ENCODE results near the gene SAPCD2. TPM values are rescaled to one million over a fixed set of nuclear protein-coding genes. Genes with fewer than 3 reads are reported as not detected.

SAPCD2 gene
- total RNA-seq, 1 experiment from 2014 or later: 30.6 TPM

GRCh38 chr9:137056739-137057415 is 13.5 kb downstream of the SAPCD2 start:
- peaks cover 11% of the 10 kb centered on the region for H3K27me3 ChIP-seq (replicated peaks; ENCODE audit: insufficient read depth, low read depth, low read length, poor library complexity)
- ChIA-PET CTCF (no interaction called here), POLR2A (ENCODE audit: low non-redundant PET) (no interaction called here)
- H3K4me1 ChIP-seq (ENCODE audit: insufficient read depth, low read length, poor library complexity, severe bottlenecking): no peaks in the 10 kb centered on the region
- BruUV-seq (replicated peaks): no TSS peak
- H3K4me3 ChIP-seq (ENCODE audit: low read depth, low read length, poor library complexity, severe bottlenecking): no peak overlapping the region
- intact Hi-C loops (cut with micrococcal nuclease; ENCODE audit: unreplicated experiment): no loop called here
- no peak for TF ChIP-seq EZH2 (IDR thresholded peaks at IDR 0.05; ENCODE audit: borderline replicate concordance, low read depth, low read length, poor library complexity, severe bottlenecking)
- TF ChIP-seq CTCF (conservative IDR thresholded peaks at IDR 0.05; ENCODE audit: low read depth, low read length): no peak
- H3K9me3 ChIP-seq (ENCODE audit: low read depth, low read length, poor library complexity, severe bottlenecking): no peaks in the 10 kb centered on the region
- H3K36me3 ChIP-seq (ENCODE audit: insufficient read depth, low read length, poor library complexity, severe bottlenecking): no peaks in the 10 kb centered on the region
- no peak overlapping the region for H3K27ac ChIP-seq (ENCODE audit: low read depth, low read length, poor library complexity, severe bottlenecking)
- no peak for DNase-seq (ENCODE audit: low spot score)

GRCh38 chr9:137055385-137056364 is 14.7 kb downstream of the SAPCD2 start:
- peak; percentile 42 for DNase-seq (ENCODE audit: low spot score)
- Histone ChIP-seq H3K27me3 (replicated peaks; ENCODE audit: insufficient read depth, low read depth, low read length, poor library complexity) (peaks cover 11% of the 10 kb centered on the region), H3K27ac (ENCODE audit: low read depth, low read length, poor library complexity, severe bottlenecking) (no peak overlapping the region), H3K36me3 (ENCODE audit: insufficient read depth, low read length, poor library complexity, severe bottlenecking) (no peaks in the 10 kb centered on the region), H3K4me1 (ENCODE audit: insufficient read depth, low read length, poor library complexity, severe bottlenecking) (no peaks in the 10 kb centered on the region), H3K4me3 (ENCODE audit: low read depth, low read length, poor library complexity, severe bottlenecking) (no peak overlapping the region), H3K9me3 (ENCODE audit: low read depth, low read length, poor library complexity, severe bottlenecking) (no peaks in the 10 kb centered on the region)
- BruUV-seq (replicated peaks): no TSS peak
- POLR2A ChIA-PET (ENCODE audit: low non-redundant PET): interaction anchor here (0.6 kb wide), 1 partner anchor 10 kb away, joined by 4 read pairs; no protein-coding TSS in a partner anchor
- no peak for TF ChIP-seq CTCF (conservative IDR thresholded peaks at IDR 0.05; ENCODE audit: low read depth, low read length)
- no peak for TF ChIP-seq EZH2 (IDR thresholded peaks at IDR 0.05; ENCODE audit: borderline replicate concordance, low read depth, low read length, poor library complexity, severe bottlenecking)
- intact Hi-C loops (cut with micrococcal nuclease; ENCODE audit: unreplicated experiment): no loop called here
- CTCF ChIA-PET: interaction anchor here (0.7 to 1.1 kb wide), 4 partner anchors 8 to 12 kb away, joined by 3 to 8 read pairs (median 3); partner anchors contain the start of gene NPDC1

GRCh38 chr9:137054932-137055384 is 15.4 kb downstream of the SAPCD2 start:
- POLR2A ChIA-PET (ENCODE audit: low non-redundant PET): no interaction called here
- H3K27ac ChIP-seq (ENCODE audit: low read depth, low read length, poor library complexity, severe bottlenecking): no peak overlapping the region

More at GRCh38 chr9:137054932-137055384, 15.4 kb downstream of the SAPCD2 start:
- TF ChIP-seq CTCF (conservative IDR thresholded peaks at IDR 0.05; ENCODE audit: low read depth, low read length): no peak
- Histone ChIP-seq H3K4me3 (ENCODE audit: low read depth, low read length, poor library complexity, severe bottlenecking) (no peak overlapping the region), H3K36me3 (ENCODE audit: insufficient read depth, low read length, poor library complexity, severe bottlenecking) (no peaks in the 10 kb centered on the region), H3K27me3 (replicated peaks; ENCODE audit: insufficient read depth, low read depth, low read length, poor library complexity) (peaks cover 11% of the 10 kb centered on the region), H3K4me1 (ENCODE audit: insufficient read depth, low read length, poor library complexity, severe bottlenecking) (no peaks in the 10 kb centered on the region), H3K9me3 (ENCODE audit: low read depth, low read length, poor library complexity, severe bottlenecking) (no peaks in the 10 kb centered on the region)
- CTCF ChIA-PET: interaction anchor here (1.0 to 1.1 kb wide), 2 partner anchors 8 to 9 kb away, joined by 3 to 8 read pairs; partner anchors contain the start of gene NPDC1
- BruUV-seq (replicated peaks): no TSS peak
- intact Hi-C loops (cut with micrococcal nuclease; ENCODE audit: unreplicated experiment): no loop called here
- DNase-seq (ENCODE audit: low spot score): no peak
